IMR-90 (cell line): ENCODE measurements around the gene ITGAE. TPM values are rescaled to one million over a fixed set of nuclear protein-coding genes. Genes with fewer than 3 reads are reported as not detected.

Source experiments
- ATAC-seq: fragments of 200-7000 bp; cut with Tn5 transposase; 2 replicates; pipeline ENCODE4 v1.9.1; 2020; ENCODE audit warnings: low read depth, mild to moderate bottlenecking, moderate library complexity
- BruUV-seq: library from RNA; stranded (reverse); fragments of 400-500 nt; replicated peaks from 2 replicates; lab custom pipeline; 2021; lab: Mats Ljungman, UMichigan
- CTCF ChIA-PET: fragments of 300-600 bp; formaldehyde crosslinking; extraction: SDS; loops from one replicate; lab custom pipeline; 2021; ENCODE audit warnings: antibody characterized with exemption; lab: Yijun Ruan, JAX
- POLR2A ChIA-PET: fragments of 300-600 bp; sonication (Branson Sonifier 250); formaldehyde crosslinking; loops from one replicate; lab custom pipeline; 2022; ENCODE audit warnings: antibody characterized with exemption; ENCODE audit not compliant: unreplicated experiment; lab: Charles Lee
- DNase-seq: peaks from one replicate; pipeline ENCODE4 v3.0.0; 2013
- H2AFZ ChIP-seq: replicated peaks from 2 replicates; pipeline ENCODE3; 2013; ENCODE audit warnings: low read length, mild to moderate bottlenecking; ENCODE audit not compliant: poor library complexity
- H2AK5ac ChIP-seq: 2 replicates; pipeline ENCODE4 v1.6.1; 2013; ENCODE audit warnings: low read depth, low read length, inconsistent platforms
- H2AK9ac ChIP-seq: replicated peaks from 2 replicates; pipeline ENCODE3; 2013; ENCODE audit warnings: mild to moderate bottlenecking, low read depth, low read length, moderate library complexity; ENCODE audit not compliant: poor library complexity
- H2BK120ac ChIP-seq: 2 replicates; pipeline ENCODE4 v1.6.1; 2013; ENCODE audit warnings: low read depth, low read length, inconsistent platforms
- H2BK15ac ChIP-seq: 3 replicates; pipeline ENCODE4 v1.6.1; 2013; ENCODE audit warnings: low read depth, low read length, inconsistent platforms
- H2BK20ac ChIP-seq: 2 replicates; pipeline ENCODE4 v1.6.1; 2013; ENCODE audit warnings: low read depth, mild to moderate bottlenecking, inconsistent platforms, low read length, moderate library complexity
- H2BK5ac ChIP-seq: 2 replicates; pipeline ENCODE4 v1.6.1; 2013; ENCODE audit warnings: mild to moderate bottlenecking, low read depth, low read length, inconsistent platforms; ENCODE audit not compliant: poor library complexity, severe bottlenecking
- H3K14ac ChIP-seq: replicated peaks from 2 replicates; pipeline ENCODE4 v1.6.1; 2013; ENCODE audit warnings: low read depth, low read length, inconsistent platforms
- H3K18ac ChIP-seq: 2 replicates; pipeline ENCODE4 v1.6.1; 2013; ENCODE audit warnings: low read depth, low read length, control low read depth
- H3K23ac ChIP-seq: 2 replicates; pipeline ENCODE4 v1.6.1; 2013; ENCODE audit warnings: low read depth, low read length, inconsistent platforms
- H3K27ac ChIP-seq: 2 replicates; pipeline ENCODE4 v1.5.1; 2013; ENCODE audit warnings: mild to moderate bottlenecking, control low read depth, low read length; ENCODE audit not compliant: insufficient read depth
- H3K27me3 ChIP-seq: 2 replicates; pipeline ENCODE4 v1.6.1; 2013; ENCODE audit warnings: low read length; ENCODE audit not compliant: control insufficient read depth, insufficient read depth
- H3K36me3 ChIP-seq: 2 replicates; pipeline ENCODE4 v1.6.1; 2013; ENCODE audit warnings: low read length, mixed read lengths; ENCODE audit not compliant: control insufficient read depth, insufficient read depth
- H3K4ac ChIP-seq: 2 replicates; pipeline ENCODE4 v1.6.1; 2013; ENCODE audit warnings: low read depth, low read length, inconsistent platforms
- H3K4me1 ChIP-seq: 2 replicates; pipeline ENCODE4 v1.6.1; 2013; ENCODE audit warnings: low read length, mixed read lengths; ENCODE audit not compliant: control insufficient read depth, insufficient read depth
- H3K4me2 ChIP-seq: 2 replicates; pipeline ENCODE4 v1.6.1; 2013; ENCODE audit warnings: low read depth, mild to moderate bottlenecking, control low read depth, low read length, moderate library complexity
- H3K4me3 ChIP-seq: 2 replicates; pipeline ENCODE4 v1.5.1; 2013; ENCODE audit warnings: low read depth, mild to moderate bottlenecking, control low read depth, low read length, moderate library complexity; ENCODE audit not compliant: insufficient read depth
- H3K56ac ChIP-seq: 2 replicates; pipeline ENCODE4 v1.6.1; 2013; ENCODE audit warnings: low read length, inconsistent platforms; ENCODE audit not compliant: insufficient read depth; ENCODE audit errors: extremely low read depth
- H3K79me1 ChIP-seq, 2 experiments: 2 replicates each; pipeline ENCODE4 v1.6.1; 2013; ENCODE audit warnings: low read length in 2 of 2, inconsistent platforms in 1 of 2, low read depth in 1 of 2
- H3K9ac ChIP-seq: 2 replicates; pipeline ENCODE4 v1.6.1; 2013; ENCODE audit warnings: low read depth, low read length, control low read depth
- H3K9me1 ChIP-seq: 2 replicates; pipeline ENCODE4 v1.6.1; 2013; ENCODE audit warnings: low read length, inconsistent platforms; ENCODE audit not compliant: insufficient read depth
- H3K9me3 ChIP-seq: 2 replicates; pipeline ENCODE4 v1.6.1; 2013; ENCODE audit warnings: low read length; ENCODE audit not compliant: control insufficient read depth, insufficient read depth
- H4K20me1 ChIP-seq: 2 replicates; pipeline ENCODE4 v1.6.1; 2013; ENCODE audit warnings: low read length, inconsistent platforms; ENCODE audit not compliant: insufficient read depth
- H4K5ac ChIP-seq: 2 replicates; pipeline ENCODE4 v1.6.1; 2013; ENCODE audit warnings: mild to moderate bottlenecking, low read depth, low read length, control low read depth
- H4K8ac ChIP-seq, 2 experiments: 2 replicates each; pipeline ENCODE4 v1.6.1; 2013; ENCODE audit warnings: low read depth in 2 of 2, low read length in 2 of 2, control low read depth in 1 of 2, inconsistent platforms in 1 of 2
- H4K91ac ChIP-seq: 2 replicates; pipeline ENCODE4 v1.6.1; 2013; ENCODE audit warnings: low read depth, low read length, inconsistent platforms; ENCODE audit not compliant: insufficient read depth
- BHLHE40 ChIP-seq: fragments of 150-350 bp; IDR thresholded peaks from 2 replicates; pipeline ENCODE4 v1.6.1; 2016; ENCODE audit warnings: mild to moderate bottlenecking, low read depth, low read length
- CEBPB ChIP-seq: IDR thresholded peaks from 2 replicates; pipeline ENCODE4 v1.6.1; 2012; ENCODE audit warnings: low read depth, low read length, improper control_type of control experiment
- CHD1 ChIP-seq: IDR thresholded peaks from 2 replicates; pipeline ENCODE4 v1.6.1; 2012; ENCODE audit warnings: low read depth, low read length, improper control_type of control experiment
- CTCF ChIP-seq: conservative IDR thresholded peaks from 2 replicates; pipeline ENCODE4 v1.5.1; 2012; ENCODE audit warnings: mild to moderate bottlenecking, low read depth, low read length, improper control_type of control experiment
- ELK1 ChIP-seq: fragments of 150-350 bp; IDR thresholded peaks from 2 replicates; pipeline ENCODE4 v1.6.1; 2016; ENCODE audit warnings: low read depth, mild to moderate bottlenecking, low read length, moderate library complexity, borderline replicate concordance
- FOS ChIP-seq: fragments of 150-350 bp; IDR thresholded peaks from 2 replicates; pipeline ENCODE4 v1.6.1; 2016; ENCODE audit warnings: low read depth, low read length
- MAFK ChIP-seq: IDR thresholded peaks from 2 replicates; pipeline ENCODE4 v1.6.1; 2012; ENCODE audit warnings: low read depth, low read length, improper control_type of control experiment
- MAZ ChIP-seq: IDR thresholded peaks from 2 replicates; pipeline ENCODE4 v1.6.1; 2012; ENCODE audit warnings: low read depth, mild to moderate bottlenecking, low read length, improper control_type of control experiment, moderate library complexity, borderline replicate concordance
- MXI1 ChIP-seq: IDR thresholded peaks from 2 replicates; pipeline ENCODE4 v1.6.1; 2012; ENCODE audit warnings: low read depth, mild to moderate bottlenecking, low read length, moderate library complexity, borderline replicate concordance
- NFE2L2 ChIP-seq: fragments of 150-350 bp; IDR thresholded peaks from 2 replicates; pipeline ENCODE4 v1.6.1; 2016; ENCODE audit warnings: low read depth, mild to moderate bottlenecking, low read length
- POLR2A ChIP-seq: IDR thresholded peaks from 2 replicates; pipeline ENCODE4 v1.6.1; 2012; ENCODE audit warnings: mild to moderate bottlenecking, low read depth, low read length
- RAD21 ChIP-seq: IDR thresholded peaks from 2 replicates; pipeline ENCODE4 v1.6.1; 2012; ENCODE audit warnings: low read length, improper control_type of control experiment
- RCOR1 ChIP-seq: IDR thresholded peaks from 2 replicates; pipeline ENCODE4 v1.6.1; 2012; ENCODE audit warnings: mild to moderate bottlenecking, low read length, improper control_type of control experiment; ENCODE audit not compliant: insufficient replicate concordance
- RFX5 ChIP-seq: IDR thresholded peaks from 2 replicates; pipeline ENCODE4 v1.8.0; 2012; ENCODE audit warnings: low read depth, mild to moderate bottlenecking, low read length, moderate library complexity
- SMC3 ChIP-seq: fragments of 150-350 bp; IDR thresholded peaks from 2 replicates; pipeline ENCODE4 v1.6.1; 2016; ENCODE audit warnings: low read depth, mild to moderate bottlenecking, antibody characterized with exemption, low read length, moderate library complexity
- USF2 ChIP-seq: fragments of 150-350 bp; IDR thresholded peaks from 2 replicates; pipeline ENCODE4 v1.6.1; 2017; ENCODE audit warnings: mild to moderate bottlenecking, antibody characterized with exemption, low read length, low read depth
- WGBS, 2 experiments: methylation state at CpG; one replicate each; pipeline versions ENCODE4 v1.1.5 to v1.1.7; 2013; ENCODE audit warnings: missing lambda C conversion rate in 2 of 2; ENCODE audit not compliant: insufficient read length in 1 of 2; ENCODE audit errors: extremely low coverage in 2 of 2; 5-methylcytosine and 5-hydroxymethylcytosine counted together
- dilution Hi-C: fragments of 300-500 bp; cut with HindIII; formaldehyde crosslinking; loops from one replicate; pipeline ENCODE4 v1.14.3; 2018; ENCODE audit warnings: low sequenced_read_pairs; ENCODE audit not compliant: unreplicated experiment
- in situ Hi-C: fragments of 300-500 bp; cut with MboI; formaldehyde crosslinking; loops from 3 replicates; pipeline ENCODE4 v1.14.3; 2019; ENCODE audit warnings: low sequenced_read_pairs, inconsistent platforms, mixed read lengths
- intact Hi-C: fragments of 100-400 bp; cut with micrococcal nuclease; formaldehyde crosslinking; loops from 2 replicates; pipeline ENCODE4 v1.10.0; 2022
- polyA plus RNA-seq, 3 experiments: library from polyadenylated mRNA; depleted of rRNA; stranded (reverse); fragments of >200 nt; gene quantifications; 2 replicates each; pipeline ENCODE4 v1.2.3, GENCODE V29; 2012; ENCODE audit warnings: low replicate concordance in 1 of 3
- total RNA-seq: library from RNA; depleted of rRNA; stranded (reverse); fragments of >200 nt; gene quantifications from 2 replicates; pipeline ENCODE4 v1.2.3, GENCODE V29; 2012

ITGAE gene
- total and polyA plus RNA-seq, 2 of the 4 experiments (the other 2 are of a cell fraction), result 54.1 to 60.8 TPM

- H4K20me1 ChIP-seq, result no peaks in the 10 kb centered on the region
- no peaks in the 10 kb centered on the region for H3K9me3 ChIP-seq
- H2BK5ac ChIP-seq, result no peak overlapping the region
- no peaks in the 10 kb centered on the region for H3K4me1 ChIP-seq
- intact Hi-C loops, result no loop called here
- H3K27ac ChIP-seq, result no peak overlapping the region
- H3K9ac ChIP-seq, result no peak overlapping the region
- H2AK5ac ChIP-seq, result no peak overlapping the region
- no peak overlapping the region for H3K4me2 ChIP-seq
- ATAC-seq (no peak), DNase-seq (no peak)
- peaks cover 47% of the 10 kb centered on the region for H3K27me3 ChIP-seq
- H3K18ac ChIP-seq, result no peak overlapping the region
- H2AK9ac ChIP-seq, result no peak overlapping the region
- CTCF ChIA-PET, result no interaction called here
- BruUV-seq, result no TSS peak
- TF ChIP-seq BHLHE40 (no peak), MXI1 (no peak), FOS (no peak), MAFK (no peak), CHD1 (no peak), RFX5 (no peak), RAD21 (no peak), POLR2A (no peak), USF2 (no peak), MAZ (no peak), CEBPB (no peak), SMC3 (no peak), ELK1 (no peak), NFE2L2 (no peak), RCOR1 (no peak), CTCF (no peak)
- no peak overlapping the region for H4K5ac ChIP-seq
- H4K8ac ChIP-seq, result no peak overlapping the region
- dilution Hi-C loops, result no loop called here
- H3K36me3 ChIP-seq, result no peaks in the 10 kb centered on the region
- H4K91ac ChIP-seq, result no peak overlapping the region
- in situ Hi-C loops, result no loop called here
- H3K14ac ChIP-seq, result no peak overlapping the region
- WGBS, 2 experiments, result no CpG with 5 or more reads among the region's 12 CpGs
- no peaks in the 10 kb centered on the region for H3K9me1 ChIP-seq
- H2BK20ac ChIP-seq, result no peak overlapping the region
- H3K79me1 ChIP-seq, result no peaks in the 10 kb centered on the region
- no peak overlapping the region for H3K56ac ChIP-seq
- POLR2A ChIA-PET, result no interaction called here
- H3K23ac ChIP-seq, result no peak overlapping the region
- H3K4me3 ChIP-seq, result no peak overlapping the region
- H3K4ac ChIP-seq, result no peak overlapping the region
- no peak overlapping the region for H2BK15ac ChIP-seq
- no peak overlapping the region for H2BK120ac ChIP-seq
- H2AFZ ChIP-seq, result no peak overlapping the region
Observed at GRCh38 chr17:3753624-3754023, 47.4 kb downstream of the ITGAE start.
